ENCODE results near the gene FLOT1.
"Not testable (repeated sequence)": the region's sequence is repeated elsewhere in the genome, so short reads cannot be mapped to it uniquely, and the experiment has no call there.

FLOT1 gene

DNA sequence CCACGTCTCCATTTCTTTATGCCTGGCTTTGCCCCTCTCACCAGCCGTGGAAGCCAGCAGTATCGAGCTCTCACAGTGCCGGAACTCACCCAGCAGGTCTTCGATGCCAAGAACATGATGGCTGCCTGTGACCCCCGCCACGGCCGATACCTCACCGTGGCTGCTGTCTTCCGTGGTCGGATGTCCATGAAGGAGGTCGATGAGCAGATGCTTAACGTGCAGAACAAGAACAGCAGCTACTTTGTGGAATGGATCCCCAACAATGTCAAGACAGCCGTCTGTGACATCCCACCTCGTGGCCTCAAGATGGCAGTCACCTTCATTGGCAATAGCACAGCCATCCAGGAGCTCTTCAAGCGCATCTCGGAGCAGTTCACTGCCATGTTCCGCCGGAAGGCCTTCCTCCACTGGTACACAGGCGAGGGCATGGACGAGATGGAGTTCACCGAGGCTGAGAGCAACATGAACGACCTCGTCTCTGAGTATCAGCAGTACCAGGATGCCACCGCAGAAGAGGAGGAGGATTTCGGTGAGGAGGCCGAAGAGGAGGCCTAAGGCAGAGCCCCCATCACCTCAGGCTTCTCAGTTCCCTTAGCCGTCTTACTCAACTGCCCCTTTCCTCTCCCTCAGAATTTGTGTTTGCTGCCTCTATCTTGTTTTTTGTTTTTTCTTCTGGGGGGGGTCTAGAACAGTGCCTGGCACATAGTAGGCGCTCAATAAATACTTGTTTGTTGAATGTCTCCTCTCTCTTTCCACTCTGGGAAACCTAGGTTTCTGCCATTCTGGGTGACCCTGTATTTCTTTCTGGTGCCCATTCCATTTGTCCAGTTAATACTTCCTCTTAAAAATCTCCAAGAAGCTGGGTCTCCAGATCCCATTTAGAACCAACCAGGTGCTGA is 18.4 kb downstream of the FLOT1 start:
- in situ Hi-C loops (cut with MboI; ENCODE audit: low sequenced_read_pairs): not testable (repeated sequence)

- in situ Hi-C loops (cut with MboI; ENCODE audit: low sequenced_read_pairs): not testable (repeated sequence)
These were observed 19.2 kb downstream of the FLOT1 start for GRCh38 chr6:30723159-30723842.

- in situ Hi-C loops (cut with MboI; ENCODE audit: low sequenced_read_pairs): no loop called here
These were observed 20.0 kb downstream of the FLOT1 start for GRCh38 chr6:30722280-30723112.

GRCh38 chr6:30722025-30722279 is 20.5 kb downstream of the FLOT1 start:
- in situ Hi-C loops (cut with MboI; ENCODE audit: low sequenced_read_pairs): not testable (repeated sequence)

GRCh38 chr6:30721198-30722024 is 21.1 kb downstream of the FLOT1 start:
- in situ Hi-C loops (cut with MboI; ENCODE audit: low sequenced_read_pairs): no loop called here

GRCh38 chr6:30720738-30721197 is 21.7 kb downstream of the FLOT1 start:
- in situ Hi-C loops (cut with MboI; ENCODE audit: low sequenced_read_pairs): no loop called here

- in situ Hi-C loops (cut with MboI; ENCODE audit: low sequenced_read_pairs): no loop called here
These were observed 22.4 kb downstream of the FLOT1 start, which contains the start of gene TUBB for GRCh38 chr6:30719791-30720737. Gene TUBB, plus strand, starts transcription at chr6:30720352. Its CDS starts 155 bp downstream, at chr6:30720507.

DNA sequence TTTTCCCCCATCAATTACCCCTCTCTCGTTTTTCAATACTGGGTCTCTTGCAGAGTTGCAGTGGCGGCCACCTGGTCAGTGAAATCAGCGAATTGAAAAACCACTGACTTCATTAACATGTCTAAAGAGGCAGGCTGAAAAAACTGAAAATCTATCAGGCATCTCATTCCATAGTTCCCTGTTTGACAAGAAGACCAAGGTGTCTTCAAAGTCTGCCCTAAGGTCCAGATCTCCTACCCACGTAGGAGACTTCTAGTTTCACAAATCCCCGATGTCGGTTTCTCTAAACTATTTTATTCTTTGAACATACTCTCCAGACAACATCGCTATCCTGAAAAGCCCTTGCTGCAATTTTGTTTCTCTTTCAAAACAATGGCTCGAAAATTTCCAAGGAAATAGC is 23.1 kb downstream of the FLOT1 start:
- in situ Hi-C loops (cut with MboI; ENCODE audit: low sequenced_read_pairs): no loop called here

GRCh38 chr6:30717845-30718720 is 24.4 kb downstream of the FLOT1 start:
- in situ Hi-C loops (cut with MboI; ENCODE audit: low sequenced_read_pairs): not testable (repeated sequence)

GRCh38 chr6:30717129-30717844 is 25.2 kb downstream of the FLOT1 start, which contains the start of gene MDC1:
Gene MDC1, minus strand, starts transcription at chr6:30717281. Its CDS starts 2,106 bp downstream, at chr6:30715175.
- in situ Hi-C loops (cut with MboI; ENCODE audit: low sequenced_read_pairs): no loop called here

GRCh38 chr6:30716879-30717128 is 25.7 kb downstream of the FLOT1 start:
- in situ Hi-C loops (cut with MboI; ENCODE audit: low sequenced_read_pairs): no loop called here

DNA sequence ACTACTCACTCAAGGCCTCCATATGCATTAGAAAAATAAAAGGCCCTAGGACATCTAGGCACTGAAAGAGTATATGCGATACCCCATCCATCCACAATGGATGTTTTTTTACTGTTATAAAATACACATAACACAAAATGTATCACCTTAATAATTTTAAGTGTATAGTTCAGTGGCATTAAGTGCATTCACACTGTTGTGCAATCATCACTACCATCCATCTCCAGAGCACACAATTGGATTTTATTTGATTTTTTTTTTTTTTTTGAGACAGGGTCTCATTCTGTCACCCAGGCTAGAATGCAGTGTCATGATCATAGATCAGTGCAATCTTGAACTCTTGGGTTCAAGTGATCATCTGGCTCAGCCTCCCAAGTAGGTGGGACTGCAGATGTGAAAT is 28.2 kb downstream of the FLOT1 start:
- in situ Hi-C loops (cut with MboI; ENCODE audit: low sequenced_read_pairs): no loop called here

GRCh38 chr6:30712441-30712945 is 30.0 kb downstream of the FLOT1 start:
- in situ Hi-C loops (cut with MboI; ENCODE audit: low sequenced_read_pairs): no loop called here

GRCh38 chr6:30711758-30712380 is 30.6 kb downstream of the FLOT1 start:
- in situ Hi-C loops (cut with MboI; ENCODE audit: low sequenced_read_pairs): no loop called here

GRCh38 chr6:30709101-30709868 is 33.2 kb downstream of the FLOT1 start:
- in situ Hi-C loops (cut with MboI; ENCODE audit: low sequenced_read_pairs): no loop called here

GRCh38 chr6:30707281-30707850 is 35.1 kb downstream of the FLOT1 start:
- in situ Hi-C loops (cut with MboI; ENCODE audit: low sequenced_read_pairs): no loop called here

Measured in hTERT RPE-1 (cell line).